Loucy (cell line): ENCODE results near the gene POU2F2.

Source experiments
- H2AFZ ChIP-seq: fragments of 200-600 bp; sonication (generic); 2 replicates; pipeline ENCODE4 v1.6.0; 2016; ENCODE audit warnings: antibody characterized with exemption, mild to moderate bottlenecking, low read length, moderate library complexity
- H3F3A ChIP-seq: fragments of 200-600 bp; 2 replicates; pipeline ENCODE4 v1.6.0; 2016; ENCODE audit warnings: antibody characterized with exemption, low read depth, mild to moderate bottlenecking
- H3K27me3 ChIP-seq: fragments of 200-600 bp; sonication (generic); 2 replicates; pipeline ENCODE4 v1.6.1; 2014; ENCODE audit warnings: low read length, mild to moderate bottlenecking; ENCODE audit not compliant: insufficient read depth, poor library complexity, severe bottlenecking
- H3K36me3 ChIP-seq: fragments of 200-600 bp; sonication (generic); 2 replicates; pipeline ENCODE4 v1.6.1; 2016; ENCODE audit warnings: low read length; ENCODE audit not compliant: insufficient read depth
- H3K4me1 ChIP-seq: fragments of 200-600 bp; sonication (generic); 2 replicates; pipeline ENCODE4 v1.5.1; 2014; ENCODE audit warnings: low read length, mild to moderate bottlenecking; ENCODE audit not compliant: insufficient read depth, poor library complexity, severe bottlenecking
- H3K4me2 ChIP-seq: fragments of 200-600 bp; sonication (generic); 2 replicates; pipeline ENCODE4 v1.6.0; 2014; ENCODE audit warnings: antibody characterized with exemption, low read length, low read depth, mild to moderate bottlenecking; ENCODE audit not compliant: poor library complexity, severe bottlenecking
- H3K4me3 ChIP-seq: fragments of 200-600 bp; sonication (generic); 2 replicates; pipeline ENCODE4 v1.5.1; 2014; ENCODE audit warnings: low read length, mild to moderate bottlenecking, mixed read lengths; ENCODE audit not compliant: poor library complexity, severe bottlenecking
- H3K79me2 ChIP-seq: fragments of 200-600 bp; sonication (generic); 2 replicates; pipeline ENCODE4 v1.6.1; 2014; ENCODE audit warnings: low read length; ENCODE audit not compliant: insufficient read depth
- H3K9ac ChIP-seq: fragments of 200-600 bp; sonication (generic); 2 replicates; pipeline ENCODE4 v1.6.0; 2014; ENCODE audit warnings: mild to moderate bottlenecking, low read depth, low read length, moderate library complexity; ENCODE audit not compliant: poor library complexity, severe bottlenecking
- H3K9me2 ChIP-seq: fragments of 200-600 bp; sonication (generic); replicated peaks from 2 replicates; pipeline ENCODE4 v1.6.1; 2016; ENCODE audit warnings: low read depth, low read length, mixed read lengths
- H3K9me3 ChIP-seq: fragments of 200-600 bp; sonication (generic); 2 replicates; pipeline ENCODE4 v1.6.1; 2014; ENCODE audit warnings: mild to moderate bottlenecking, antibody characterized with exemption, low read length, low read depth; ENCODE audit not compliant: insufficient read depth
- H4K20me1 ChIP-seq: fragments of 200-600 bp; sonication (generic); 2 replicates; pipeline ENCODE4 v1.6.0; 2014; ENCODE audit warnings: antibody characterized with exemption, low read length, mild to moderate bottlenecking; ENCODE audit not compliant: insufficient read depth, poor library complexity, severe bottlenecking
- CTCF ChIP-seq: fragments of 200-600 bp; sonication (generic); conservative IDR thresholded peaks from 2 replicates; pipeline ENCODE4 v1.5.1; 2014; ENCODE audit warnings: mild to moderate bottlenecking, antibody characterized with exemption, low read length
- EZH2phosphoT487 ChIP-seq: fragments of 200-600 bp; IDR thresholded peaks from 2 replicates; pipeline ENCODE4 v1.6.1; 2018; ENCODE audit warnings: antibody characterized with exemption, mild to moderate bottlenecking, moderate library complexity, borderline replicate concordance

The POU2F2 gene

DNA sequence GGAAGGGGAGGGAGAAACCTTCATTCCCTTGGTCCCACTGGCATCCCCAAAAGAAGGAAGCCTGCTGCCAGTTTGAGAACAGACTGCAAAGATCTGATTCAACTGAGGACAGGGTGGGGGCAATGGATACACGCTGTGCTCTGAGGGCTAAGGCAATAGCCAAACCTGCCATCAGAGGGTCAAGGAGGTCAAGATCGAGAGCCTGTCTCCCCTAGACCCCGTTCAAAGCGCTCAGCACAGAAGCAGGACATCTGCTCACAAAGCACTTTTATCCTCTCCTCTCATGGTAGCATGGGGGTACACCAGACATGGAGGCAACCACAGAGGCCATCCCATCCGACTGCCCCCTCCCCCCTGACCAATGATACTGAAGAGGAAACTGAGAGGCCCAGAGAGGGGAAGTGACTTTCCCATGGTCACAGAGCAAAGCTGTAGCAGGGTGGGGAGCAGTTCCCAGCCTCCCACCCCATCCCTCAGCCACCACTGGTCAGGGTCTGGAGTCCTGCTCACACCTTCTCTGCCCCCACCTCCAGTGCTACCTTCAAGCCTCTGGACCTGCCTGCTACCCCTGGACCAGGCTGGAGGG is 11.1 kb downstream of the POU2F2 start:
- H3K79me2 ChIP-seq: no peaks in the 10 kb centered on the region
- H3K27me3 ChIP-seq: no peaks in the 10 kb centered on the region
- H3K4me3 ChIP-seq: peak overlapping the region; percentile 28
- H2AFZ ChIP-seq: no peak overlapping the region
- H3K9me2 ChIP-seq: no peaks in the 10 kb centered on the region
- H3K4me2 ChIP-seq: peak overlapping the region; percentile 53
- no peak for TF ChIP-seq EZH2phosphoT487
- no peak for TF ChIP-seq CTCF
- H3K4me1 ChIP-seq: peaks cover 14% of the 10 kb centered on the region
- H3K9ac ChIP-seq: peak overlapping the region; percentile 46
- no peaks in the 10 kb centered on the region for H4K20me1 ChIP-seq
- H3F3A ChIP-seq: no peaks in the 10 kb centered on the region
- H3K9me3 ChIP-seq: no peaks in the 10 kb centered on the region
- no peaks in the 10 kb centered on the region for H3K36me3 ChIP-seq

DNA sequence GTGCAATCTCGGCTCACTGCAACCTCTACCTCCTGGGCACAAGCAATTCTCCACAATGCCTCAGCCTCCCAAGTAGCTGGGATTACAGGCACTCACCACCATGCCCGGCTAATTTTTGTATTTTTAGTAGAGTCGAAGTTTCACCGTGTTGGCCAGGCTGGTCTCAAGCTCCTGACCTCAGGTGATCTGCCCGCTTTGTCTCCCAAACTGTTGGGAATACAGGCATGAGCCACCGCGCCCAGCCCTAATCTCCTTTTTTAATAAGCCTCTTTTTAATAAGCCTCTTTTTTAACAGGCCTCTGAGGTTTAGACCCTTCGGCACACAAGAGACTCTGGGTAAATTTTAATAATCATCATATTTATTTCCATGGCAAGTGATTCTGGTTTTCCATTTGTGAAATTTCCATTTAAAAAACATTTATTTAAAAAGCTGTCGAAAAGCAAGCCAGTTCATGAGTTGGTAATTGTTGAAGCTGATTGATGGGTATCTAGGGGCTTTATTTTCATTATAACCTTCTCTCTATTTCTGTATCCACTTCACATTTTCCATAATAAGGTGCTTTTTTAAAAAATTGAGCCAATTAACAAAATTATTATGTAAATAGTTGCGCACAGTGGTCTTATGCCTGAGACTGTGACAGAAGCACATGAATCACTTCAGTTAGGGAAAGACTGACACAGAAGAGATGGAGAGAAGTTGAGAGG is 11.8 kb downstream of the POU2F2 start:
- Histone ChIP-seq H3K9ac (no peak overlapping the region), H4K20me1 (no peaks in the 10 kb centered on the region), H3K9me3 (no peaks in the 10 kb centered on the region), H3K9me2 (no peaks in the 10 kb centered on the region), H3F3A (no peaks in the 10 kb centered on the region), H3K4me2 (no peak overlapping the region), H3K27me3 (no peaks in the 10 kb centered on the region), H2AFZ (no peak overlapping the region), H3K4me1 (peaks cover 14% of the 10 kb centered on the region), H3K36me3 (no peaks in the 10 kb centered on the region), H3K4me3 (no peak overlapping the region), H3K79me2 (no peaks in the 10 kb centered on the region)
- TF ChIP-seq CTCF (no peak), EZH2phosphoT487 (no peak)

DNA sequence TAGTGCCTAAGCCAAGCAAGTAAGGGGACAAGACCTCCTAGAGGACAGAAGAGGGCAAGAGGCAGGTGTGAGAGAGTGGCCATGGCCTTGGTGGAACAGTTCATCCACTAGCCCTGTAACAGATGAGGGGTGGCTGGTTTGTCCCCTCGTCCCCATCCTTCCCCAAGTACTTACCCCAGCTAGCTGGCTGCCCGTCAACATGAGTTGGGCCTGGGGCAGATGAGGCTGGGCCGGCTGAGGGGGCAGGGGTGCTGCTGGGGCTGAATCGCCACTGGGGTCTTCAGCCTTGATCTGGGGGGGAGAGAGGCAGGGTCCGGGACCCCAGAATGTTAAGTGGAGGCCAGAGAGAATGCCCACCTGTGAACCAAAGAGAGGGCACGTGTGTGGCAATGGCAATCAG is 15.2 kb downstream of the POU2F2 start:
- Histone ChIP-seq H3K27me3 (no peaks in the 10 kb centered on the region), H4K20me1 (no peaks in the 10 kb centered on the region), H3K79me2 (no peaks in the 10 kb centered on the region), H3K36me3 (no peaks in the 10 kb centered on the region), H2AFZ (no peak overlapping the region), H3K9me2 (no peaks in the 10 kb centered on the region), H3K9ac (no peak overlapping the region), H3K4me2 (no peak overlapping the region), H3K4me3 (no peak overlapping the region), H3K9me3 (no peaks in the 10 kb centered on the region), H3K4me1 (peaks cover 20% of the 10 kb centered on the region), H3F3A (no peaks in the 10 kb centered on the region)
- TF ChIP-seq EZH2phosphoT487: no peak
- TF ChIP-seq CTCF: no peak
